Measurements from ENCODE around the gene ASF1B. TPM values are rescaled to one million over a fixed set of nuclear protein-coding genes. Genes with fewer than 3 reads are reported as not detected.

ASF1B gene
- polyA plus RNA-seq, 4 donors, result 3.1 to 26.2 (median 10.3) TPM

DNA sequence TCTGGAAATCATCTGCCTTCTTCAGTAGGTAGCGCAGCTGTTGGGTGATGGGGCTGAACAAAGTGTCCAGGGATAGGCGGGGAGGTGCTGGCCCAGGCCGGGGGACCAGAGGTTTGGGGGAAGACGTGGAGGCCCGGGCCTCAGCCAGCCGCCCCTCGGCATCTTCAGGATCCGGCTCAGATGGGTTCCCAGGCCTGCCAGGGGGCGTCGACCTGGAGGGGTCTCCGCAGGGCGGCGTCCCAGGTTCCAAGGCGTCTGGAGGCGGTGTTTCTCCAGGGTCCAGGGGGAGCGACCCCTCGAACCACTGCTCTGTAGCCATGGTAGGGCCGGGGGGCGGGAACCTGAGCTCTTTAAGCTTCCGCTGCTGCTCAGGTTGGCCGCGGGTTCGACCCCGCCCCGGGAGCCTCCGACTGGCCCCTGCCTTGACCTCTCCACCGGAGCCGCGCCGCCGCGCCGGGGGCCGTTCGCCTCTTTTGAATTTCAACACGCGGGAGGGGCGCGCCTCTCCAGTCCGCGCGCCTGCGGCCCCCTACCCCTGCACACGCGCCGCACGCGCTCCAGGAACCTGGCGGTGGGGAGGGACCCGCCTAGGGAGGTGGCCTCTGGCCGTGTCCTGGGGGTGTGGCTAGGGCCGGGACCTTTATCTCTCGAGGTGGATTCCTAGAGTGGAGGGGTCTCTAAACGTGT lies 50.9 kb downstream of the ASF1B start, which contains the start of gene C19orf67:
Gene C19orf67 (minus strand): TSS at position 475 of the 687 bp plus-strand sequence. CDS start 156 bp downstream, at position 319.
- Histone ChIP-seq H3K36me3 (ENCODE audit: control insufficient read depth in 3 of 3, insufficient read depth in 2 of 3, low read depth in 1 of 3, low read length in 3 of 3) (peaks cover 0 to 28% (median 5%) of the 10 kb centered on the region in 3 donors), H3K27ac (ENCODE audit: low read depth in 1 of 3, low read length in 2 of 3) (no peak within 1 kb of the TSS), H3K27me3 (ENCODE audit: control insufficient read depth in 3 of 3, insufficient read depth in 3 of 3, low read length in 3 of 3) (no peaks in the 10 kb centered on the region), H3K4me3 (ENCODE audit: low read depth in 1 of 3, low read length in 3 of 3) (peak within 1 kb of the TSS in 1 of 3 donors; percentile 20), H3K9me3 (ENCODE audit: control insufficient read depth in 2 of 2, insufficient read depth in 1 of 2, low read depth in 1 of 2, low read length in 1 of 2) (no peaks in the 10 kb centered on the region), H3K4me1 (ENCODE audit: control insufficient read depth in 3 of 3, insufficient read depth in 2 of 3, low read depth in 1 of 3, low read length in 2 of 3) (peaks cover 0 to 12% (median 0%) of the 10 kb centered on the region in 3 donors)
- FAIRE-seq (no peak), DNase-seq (peak in 1 of 2 donors; percentile 55)
- 44 to 67% (median 55%) methylated on average over 49 to 54 of the region's 54 CpGs for WGBS, 3 donors

DNA sequence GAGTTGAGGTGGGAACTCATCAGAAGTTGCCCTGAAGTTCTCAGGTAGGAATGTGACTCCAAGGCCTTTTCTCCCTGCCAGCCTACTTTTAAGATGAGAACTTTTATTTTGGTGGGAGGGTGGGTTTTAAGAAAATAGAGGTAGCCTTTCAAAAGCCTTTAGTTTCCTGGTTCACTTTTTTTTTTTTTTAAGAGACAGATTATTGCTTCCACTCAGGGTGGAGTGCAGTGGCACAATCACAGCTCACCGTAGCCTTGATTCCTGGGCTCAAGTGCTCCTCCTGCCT lies 53.8 kb downstream of the ASF1B start:
- DNase-seq, result no peak
- WGBS, 3 donors, result 22 to 48% (median 23%) methylated on average over 1 of the region's 1 CpG
- no peaks in the 10 kb centered on the region for H3K9me3 ChIP-seq (ENCODE audit: control insufficient read depth in 2 of 2, insufficient read depth in 1 of 2, low read depth in 1 of 2, low read length in 1 of 2)
- H3K27ac ChIP-seq (ENCODE audit: low read depth in 1 of 3, low read length in 2 of 3), result peak overlapping the region in 1 of 3 donors; percentile 90
- H3K27me3 ChIP-seq (ENCODE audit: control insufficient read depth in 3 of 3, insufficient read depth in 3 of 3, low read length in 3 of 3), result no peaks in the 10 kb centered on the region
- peak overlapping the region in 2 of 3 donors; percentile 65 to 87 for H3K4me3 ChIP-seq (ENCODE audit: low read depth in 1 of 3, low read length in 3 of 3)
- H3K4me1 ChIP-seq (ENCODE audit: control insufficient read depth in 3 of 3, insufficient read depth in 2 of 3, low read depth in 1 of 3, low read length in 2 of 3), result peaks cover 0 to 13% (median 0%) of the 10 kb centered on the region in 3 donors
- H3K36me3 ChIP-seq (ENCODE audit: control insufficient read depth in 3 of 3, insufficient read depth in 2 of 3, low read depth in 1 of 3, low read length in 3 of 3), result peaks cover 0 to 12% (median 2%) of the 10 kb centered on the region in 3 donors
- FAIRE-seq, result no peak

DNA sequence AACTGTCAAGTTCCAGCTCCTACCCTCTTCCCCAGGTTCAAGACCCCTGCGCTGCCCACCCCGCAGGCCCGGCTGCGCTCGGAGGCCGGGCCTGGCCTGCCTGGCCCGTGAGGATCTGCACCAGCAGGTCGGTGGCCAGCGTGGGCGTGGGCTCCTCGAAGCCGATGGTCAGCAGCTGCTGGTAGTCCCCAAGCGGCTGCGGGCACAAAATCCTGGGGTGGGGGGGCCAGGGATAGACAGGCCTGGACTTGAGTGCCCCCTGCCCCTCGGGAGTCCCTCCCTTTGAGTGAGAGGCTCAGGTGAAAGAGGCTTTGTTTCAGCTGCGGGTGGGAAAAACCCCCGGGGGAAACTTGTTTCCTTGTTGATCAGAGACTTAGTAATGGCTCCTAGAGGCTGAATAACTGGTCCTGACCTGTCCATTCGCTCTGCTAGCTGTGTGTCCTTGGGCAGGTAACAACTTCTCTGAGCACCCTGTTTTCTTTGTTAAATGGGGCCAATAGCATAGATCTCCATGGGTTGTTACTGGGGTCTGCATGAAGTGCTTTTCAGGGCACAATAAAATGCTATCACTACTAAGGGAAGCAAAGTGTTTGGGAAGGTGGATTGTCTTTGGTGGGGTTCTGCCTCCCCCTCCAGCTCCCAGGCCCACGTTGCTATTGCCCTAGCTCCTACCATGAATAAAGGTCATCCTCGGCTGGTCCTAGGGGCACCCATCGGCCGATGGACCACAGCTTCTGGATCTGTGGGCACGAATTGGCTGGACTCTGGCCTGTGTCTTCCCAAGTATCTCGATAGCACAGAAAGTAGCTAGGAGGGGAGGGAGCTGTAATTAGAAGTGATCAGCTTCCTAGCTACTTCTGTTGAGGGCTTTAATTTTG lies 54.4 kb downstream of the ASF1B start:
- Histone ChIP-seq H3K27me3 (ENCODE audit: control insufficient read depth in 3 of 3, insufficient read depth in 3 of 3, low read length in 3 of 3) (no peaks in the 10 kb centered on the region), H3K4me1 (ENCODE audit: control insufficient read depth in 3 of 3, insufficient read depth in 2 of 3, low read depth in 1 of 3, low read length in 2 of 3) (peaks cover 0 to 13% (median 0%) of the 10 kb centered on the region in 3 donors), H3K36me3 (ENCODE audit: control insufficient read depth in 3 of 3, insufficient read depth in 2 of 3, low read depth in 1 of 3, low read length in 3 of 3) (peaks cover 0 to 10% (median 0%) of the 10 kb centered on the region in 3 donors), H3K4me3 (ENCODE audit: low read depth in 1 of 3, low read length in 3 of 3) (peak overlapping the region; percentile 50 to 87 (median 65)), H3K9me3 (ENCODE audit: control insufficient read depth in 2 of 2, insufficient read depth in 1 of 2, low read depth in 1 of 2, low read length in 1 of 2) (no peaks in the 10 kb centered on the region), H3K27ac (ENCODE audit: low read depth in 1 of 3, low read length in 2 of 3) (peak overlapping the region; percentile 50 to 99 (median 90))
- DNase-seq, result no peak
- WGBS, 3 donors, result 8 to 18% (median 9%) methylated on average over 24 of the region's 24 CpGs
- FAIRE-seq, result no peak

DNA sequence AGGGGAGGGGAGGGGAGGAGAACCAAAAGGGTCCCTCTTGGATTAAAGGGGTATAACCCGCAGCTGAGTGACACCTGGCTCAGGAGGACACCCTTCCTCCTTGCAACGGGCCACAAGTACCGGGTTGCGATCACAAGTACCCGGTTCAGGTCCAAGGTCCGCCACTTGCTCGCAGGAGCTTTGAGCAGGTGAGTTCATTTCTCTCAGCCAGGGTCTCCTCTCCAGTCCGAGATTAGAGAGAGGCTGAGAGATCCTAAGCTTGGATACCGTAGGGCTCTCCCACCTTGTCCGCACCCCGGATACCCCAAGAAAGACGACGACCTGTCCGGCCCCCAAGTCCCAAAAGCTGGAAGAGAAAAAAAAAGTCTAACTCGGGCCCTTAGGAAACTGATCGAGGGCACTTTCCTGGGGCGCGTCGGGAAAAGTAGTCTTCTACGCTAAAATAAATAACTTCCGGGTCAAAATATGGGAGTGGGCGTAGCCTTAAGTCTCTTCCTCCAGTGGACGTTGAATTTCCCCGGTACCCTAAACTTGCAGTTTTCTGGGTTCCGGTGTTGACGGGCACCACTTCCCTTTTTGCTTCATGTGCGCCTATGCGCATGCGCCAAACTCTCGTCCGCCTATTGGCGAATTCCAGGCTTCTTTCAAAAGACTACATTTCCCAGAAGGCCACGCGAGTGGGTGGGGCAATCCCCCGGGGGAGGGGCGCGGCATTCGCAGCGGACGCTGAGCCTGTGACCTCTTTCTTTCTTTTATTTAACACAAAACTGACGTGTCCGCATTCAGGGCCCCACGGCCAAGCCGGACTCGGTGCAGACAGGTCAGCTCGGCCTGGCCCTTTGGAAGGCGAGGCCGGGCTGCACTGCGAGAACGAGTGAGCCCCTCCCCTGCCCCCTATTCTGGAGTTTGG lies 55.2 kb downstream of the ASF1B start:
- peak; percentile 91 for FAIRE-seq
- 0 to 1% (median 0%) methylated on average over 49 to 50 of the region's 50 CpGs for WGBS, 3 donors
- peak overlapping the region; percentile 90 to 99 (median 93) for H3K27ac ChIP-seq (ENCODE audit: low read depth in 1 of 3, low read length in 2 of 3)

DNA sequence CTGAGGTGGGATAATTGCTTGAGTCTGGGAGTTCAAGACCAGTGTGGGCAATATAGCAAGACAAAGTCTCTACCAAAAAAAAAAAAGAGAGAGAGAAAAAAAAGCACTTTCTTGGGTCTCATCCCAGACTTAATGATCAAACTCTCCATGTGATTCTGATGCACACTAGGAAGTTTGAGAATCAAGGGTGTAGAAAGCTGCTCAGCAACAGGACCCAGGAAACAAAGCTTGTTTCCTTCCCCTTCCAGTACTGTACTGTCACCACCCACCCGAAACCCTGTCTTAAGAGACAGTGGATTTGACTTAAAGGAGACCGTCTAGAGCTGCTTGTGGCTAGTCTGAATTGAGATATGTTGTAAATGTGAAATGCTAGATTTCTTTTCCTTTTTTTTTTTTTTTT lies 58.0 kb downstream of the ASF1B start:
- WGBS, 3 donors, result 67 to 70% (median 69%) methylated on average over 2 of the region's 2 CpGs
- no peak for FAIRE-seq
- Histone ChIP-seq H3K9me3 (ENCODE audit: control insufficient read depth in 2 of 2, insufficient read depth in 1 of 2, low read depth in 1 of 2, low read length in 1 of 2) (no peaks in the 10 kb centered on the region), H3K27ac (ENCODE audit: low read depth in 1 of 3, low read length in 2 of 3) (no peak overlapping the region), H3K27me3 (ENCODE audit: control insufficient read depth in 3 of 3, insufficient read depth in 3 of 3, low read length in 3 of 3) (no peaks in the 10 kb centered on the region), H3K4me1 (ENCODE audit: control insufficient read depth in 3 of 3, insufficient read depth in 2 of 3, low read depth in 1 of 3, low read length in 2 of 3) (peaks cover 0 to 25% (median 0%) of the 10 kb centered on the region in 3 donors), H3K36me3 (ENCODE audit: control insufficient read depth in 3 of 3, insufficient read depth in 2 of 3, low read depth in 1 of 3, low read length in 3 of 3) (peaks cover 0 to under 1% (median 0%) of the 10 kb centered on the region in 3 donors), H3K4me3 (ENCODE audit: low read depth in 1 of 3, low read length in 3 of 3) (no peak overlapping the region)
- DNase-seq, result no peak

More for the DNA sequence above, 55.2 kb downstream of the ASF1B start:
- Histone ChIP-seq H3K36me3 (ENCODE audit: control insufficient read depth in 3 of 3, insufficient read depth in 2 of 3, low read depth in 1 of 3, low read length in 3 of 3) (peaks cover 0 to 6% (median 0%) of the 10 kb centered on the region in 3 donors), H3K9me3 (ENCODE audit: control insufficient read depth in 2 of 2, insufficient read depth in 1 of 2, low read depth in 1 of 2, low read length in 1 of 2) (no peaks in the 10 kb centered on the region), H3K4me3 (ENCODE audit: low read depth in 1 of 3, low read length in 3 of 3) (peak overlapping the region; percentile 50 to 87 (median 65)), H3K4me1 (ENCODE audit: control insufficient read depth in 3 of 3, insufficient read depth in 2 of 3, low read depth in 1 of 3, low read length in 2 of 3) (peaks cover 0 to 13% (median 0%) of the 10 kb centered on the region in 3 donors), H3K27me3 (ENCODE audit: control insufficient read depth in 3 of 3, insufficient read depth in 3 of 3, low read length in 3 of 3) (no peaks in the 10 kb centered on the region)
- peak; percentile 99 for DNase-seq

DNA sequence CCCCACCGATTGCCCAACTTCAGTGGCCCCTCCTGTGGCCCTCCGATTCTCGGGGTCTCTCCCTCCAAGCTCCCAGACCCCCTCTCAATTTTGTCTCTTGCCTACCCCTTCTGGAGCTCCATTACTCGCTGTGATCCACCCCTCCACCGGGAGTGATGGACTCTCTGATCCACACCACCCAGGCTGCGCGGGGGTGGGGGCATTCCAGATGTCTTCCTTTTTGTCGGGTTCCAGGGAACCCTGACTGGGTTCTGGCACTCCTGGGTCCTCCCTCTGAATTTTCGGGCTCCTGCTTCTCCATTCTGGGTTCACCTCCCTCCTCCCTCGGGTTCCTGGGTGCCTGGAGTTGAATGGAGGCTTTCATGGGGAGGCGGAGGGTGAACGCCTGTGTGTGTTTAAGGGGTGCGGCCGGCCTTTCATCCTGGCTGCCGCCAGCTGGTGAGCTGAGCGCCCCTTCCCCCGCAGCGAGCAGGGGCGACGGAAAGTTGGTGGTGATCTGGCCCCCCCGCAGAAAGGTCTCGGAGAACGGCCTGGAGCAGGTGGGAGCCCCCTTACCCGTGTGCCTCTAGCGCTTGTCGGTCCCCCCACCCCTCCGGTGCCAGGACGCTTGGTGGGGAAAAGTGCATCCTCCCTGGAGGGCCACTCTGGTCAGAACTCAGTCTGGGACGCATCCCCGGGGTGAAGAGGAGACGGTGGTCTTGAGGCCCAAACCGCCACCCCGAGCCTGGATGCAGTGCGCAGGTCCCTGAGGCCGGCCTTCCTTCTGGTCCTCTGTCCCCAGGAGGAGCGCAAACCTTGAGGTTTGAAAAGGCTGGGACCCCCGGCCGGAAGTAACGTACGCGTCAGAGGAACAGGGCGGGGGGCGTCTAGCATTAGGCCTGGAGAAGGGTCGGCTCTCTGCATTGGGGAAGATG lies 62.2 kb downstream of the ASF1B start:
- DNase-seq (peak; percentile 79 to 82), FAIRE-seq (no peak)
- H3K4me3 ChIP-seq (ENCODE audit: low read depth in 1 of 3, low read length in 3 of 3), result peak overlapping the region; percentile 63 to 94 (median 69)
- 0 to 3% (median 1%) methylated on average over 42 to 44 of the region's 44 CpGs for WGBS, 3 donors
- H3K27ac ChIP-seq (ENCODE audit: low read depth in 1 of 3, low read length in 2 of 3), result peak overlapping the region; percentile 93 to 98 (median 95)
- peaks cover 0 to 17% (median 0%) of the 10 kb centered on the region in 3 donors for H3K4me1 ChIP-seq (ENCODE audit: control insufficient read depth in 3 of 3, insufficient read depth in 2 of 3, low read depth in 1 of 3, low read length in 2 of 3)
- H3K9me3 ChIP-seq (ENCODE audit: control insufficient read depth in 2 of 2, insufficient read depth in 1 of 2, low read depth in 1 of 2, low read length in 1 of 2), result no peaks in the 10 kb centered on the region
- H3K36me3 ChIP-seq (ENCODE audit: control insufficient read depth in 3 of 3, insufficient read depth in 2 of 3, low read depth in 1 of 3, low read length in 3 of 3), result no peaks in the 10 kb centered on the region
- H3K27me3 ChIP-seq (ENCODE audit: control insufficient read depth in 3 of 3, insufficient read depth in 3 of 3, low read length in 3 of 3), result no peaks in the 10 kb centered on the region

DNA sequence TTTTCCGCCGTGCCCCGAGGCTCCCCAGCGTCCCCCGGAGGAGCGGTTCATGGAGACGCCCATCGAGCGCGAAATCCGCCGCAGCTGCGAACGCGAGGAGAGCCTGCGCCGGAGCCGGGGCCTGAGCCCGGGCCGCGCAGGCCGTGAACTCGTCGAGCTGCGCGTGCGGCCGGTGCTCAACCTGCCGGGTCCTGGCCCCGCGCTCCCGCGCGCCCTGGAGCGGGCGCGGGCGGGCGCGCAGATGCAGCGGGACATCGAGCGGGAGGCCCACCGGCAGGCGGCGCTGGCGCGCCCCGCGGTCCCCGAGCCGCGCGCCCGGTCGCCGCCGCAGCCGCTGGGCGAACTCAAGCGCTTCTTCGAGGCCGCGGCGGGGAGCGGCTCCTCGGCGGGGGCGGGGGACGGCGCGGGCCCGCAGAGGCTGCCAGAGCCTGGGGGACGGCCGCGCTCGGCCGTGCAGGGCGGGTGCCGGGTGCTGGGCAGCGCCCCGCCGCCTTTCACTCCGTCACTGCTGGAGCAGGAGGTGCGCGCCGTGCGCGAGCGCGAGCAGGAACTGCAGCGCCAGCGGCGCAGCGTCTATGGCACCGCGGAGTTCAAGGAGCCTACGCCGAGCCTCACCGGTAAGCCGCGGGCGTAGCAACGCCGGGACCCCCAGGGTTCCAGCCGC lies 63.0 kb downstream of the ASF1B start:
- H3K4me1 ChIP-seq (ENCODE audit: control insufficient read depth in 3 of 3, insufficient read depth in 2 of 3, low read depth in 1 of 3, low read length in 2 of 3), result peaks cover 0 to 17% (median 0%) of the 10 kb centered on the region in 3 donors
- no peaks in the 10 kb centered on the region for H3K36me3 ChIP-seq (ENCODE audit: control insufficient read depth in 3 of 3, insufficient read depth in 2 of 3, low read depth in 1 of 3, low read length in 3 of 3)
- H3K9me3 ChIP-seq (ENCODE audit: control insufficient read depth in 2 of 2, insufficient read depth in 1 of 2, low read depth in 1 of 2, low read length in 1 of 2), result no peaks in the 10 kb centered on the region
- H3K27me3 ChIP-seq (ENCODE audit: control insufficient read depth in 3 of 3, insufficient read depth in 3 of 3, low read length in 3 of 3), result no peaks in the 10 kb centered on the region
- DNase-seq (peak; percentile 71 to 93), FAIRE-seq (no peak)
- peak overlapping the region; percentile 95 to 99 (median 98) for H3K27ac ChIP-seq (ENCODE audit: low read depth in 1 of 3, low read length in 2 of 3)
- peak overlapping the region; percentile 63 to 94 (median 69) for H3K4me3 ChIP-seq (ENCODE audit: low read depth in 1 of 3, low read length in 3 of 3)
- WGBS, 3 donors, result 0 to 2% (median 1%) methylated on average over 27 to 106 of the region's 106 CpGs

All from small intestine (tissue), 7 donors.